H54 (cell line): ENCODE measurements around the gene DENND6B.

Experiments
- DNase-seq: peaks from one replicate; pipeline ENCODE4 v3.0.0; 2011; ENCODE audit warnings: low spot score, mixed read lengths; ENCODE audit not compliant: insufficient read length
- FAIRE-seq: peaks from 3 replicates; lab custom pipeline; 2011; peaks lifted over from hg19 to GRCh38; lab: Jason Lieb, UNC
- POLR2A ChIP-seq: IDR thresholded peaks from 2 replicates; pipeline ENCODE4 v1.6.1; 2011; ENCODE audit warnings: low read depth, mild to moderate bottlenecking, low read length

DENND6B gene

DNA sequence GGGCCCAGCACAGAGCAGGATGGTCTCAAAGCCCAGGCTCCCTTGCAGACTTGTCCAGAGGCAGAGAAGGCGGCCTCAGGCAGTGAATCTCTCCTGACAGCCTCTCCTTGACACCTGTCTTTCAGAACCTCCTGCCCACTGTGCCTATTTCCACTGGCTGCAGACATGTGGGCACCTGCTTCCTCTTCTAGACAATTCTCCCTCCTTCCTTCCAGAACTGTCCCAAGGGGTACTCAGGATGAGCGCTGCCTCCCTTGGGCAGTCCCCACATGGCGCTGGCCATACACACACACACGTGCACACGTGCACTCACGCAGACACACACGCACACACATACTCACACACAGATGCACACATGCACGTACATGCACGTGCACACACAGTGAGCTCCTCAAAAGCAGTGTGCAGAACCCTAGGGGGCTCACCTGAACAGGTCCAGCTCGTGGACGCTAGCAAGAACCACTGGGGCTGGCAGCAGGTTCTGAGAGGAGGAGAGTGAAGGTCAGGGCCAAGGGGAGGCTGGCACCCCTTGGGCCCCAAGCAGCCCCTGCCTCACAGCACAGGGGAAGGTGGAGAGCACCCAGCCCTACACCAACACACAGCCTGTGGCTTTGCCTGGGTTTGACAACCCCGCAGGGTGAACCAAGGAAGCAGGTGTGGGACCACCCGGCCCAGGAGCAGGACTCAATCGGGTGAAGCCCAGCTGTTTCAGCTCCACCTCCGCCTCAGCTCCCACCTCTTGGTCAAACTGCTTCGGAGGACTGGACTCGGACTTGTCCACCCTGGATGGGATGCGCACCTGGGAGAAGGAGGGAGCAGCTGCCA is 11.3 kb downstream of the DENND6B start:
- FAIRE-seq (no peak), DNase-seq (no peak)
- no peak for TF ChIP-seq POLR2A

DNA sequence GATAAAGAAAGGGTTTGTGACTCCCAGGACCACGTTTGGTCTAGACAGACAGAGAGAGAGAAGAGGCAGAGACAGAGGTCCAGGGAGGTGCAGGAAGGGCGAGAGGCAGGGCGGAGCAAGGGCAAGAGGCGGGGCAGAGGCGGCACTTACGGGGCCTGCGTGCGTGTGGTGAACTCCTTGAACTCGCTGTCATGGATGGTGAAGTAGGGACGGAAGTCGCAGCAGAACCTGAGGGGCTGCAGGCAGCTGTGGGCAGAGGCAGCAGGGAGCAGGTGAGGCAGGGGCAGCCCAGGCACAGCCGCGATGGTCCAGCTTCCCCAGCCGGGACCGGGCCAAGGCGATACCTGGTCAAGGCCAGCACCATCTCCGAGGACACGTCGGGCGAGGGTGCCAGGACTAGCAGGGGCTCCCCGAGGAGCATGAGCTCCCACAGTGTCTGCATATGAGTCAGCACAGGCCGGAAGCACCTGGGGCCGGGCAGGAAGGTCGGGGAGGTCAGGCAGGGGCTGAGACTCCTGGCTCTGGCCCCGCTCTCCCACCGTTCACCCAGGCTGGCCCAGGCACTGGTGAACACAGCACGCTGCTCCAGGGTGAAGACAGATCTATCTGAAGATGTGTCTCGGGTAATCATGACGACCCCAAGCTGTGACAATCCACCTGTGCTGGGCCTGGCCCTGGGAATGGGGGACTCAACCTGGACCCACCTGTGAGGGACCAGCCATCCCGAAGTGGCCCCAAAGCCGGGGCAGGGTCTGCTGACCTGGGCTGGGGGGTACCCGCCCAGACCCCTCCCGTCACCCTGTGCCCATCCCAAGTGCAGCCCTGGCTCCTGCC is 12.1 kb downstream of the DENND6B start:
- no peak for TF ChIP-seq POLR2A
- DNase-seq (no peak), FAIRE-seq (no peak)

DNA sequence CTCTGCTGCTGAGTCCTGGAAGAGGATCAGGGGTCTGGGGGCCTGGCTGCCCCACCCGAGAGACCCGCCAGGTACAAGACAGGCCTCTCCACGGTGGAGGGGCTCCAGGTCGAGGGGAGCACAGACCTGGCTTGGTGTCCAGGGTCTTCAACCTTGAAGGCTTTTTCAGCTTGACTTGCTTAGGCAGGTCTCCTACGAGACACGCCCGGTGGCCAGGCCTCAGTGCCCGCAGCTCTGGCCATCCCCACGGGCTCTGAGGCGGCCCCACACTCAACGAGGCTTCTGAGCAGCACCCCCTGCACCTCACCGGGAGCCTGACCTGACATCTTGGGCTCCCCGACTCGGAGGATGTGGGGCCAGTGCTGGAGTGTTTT is 12.7 kb downstream of the DENND6B start:
- FAIRE-seq = no peak
- TF ChIP-seq POLR2A = no peak

DNA sequence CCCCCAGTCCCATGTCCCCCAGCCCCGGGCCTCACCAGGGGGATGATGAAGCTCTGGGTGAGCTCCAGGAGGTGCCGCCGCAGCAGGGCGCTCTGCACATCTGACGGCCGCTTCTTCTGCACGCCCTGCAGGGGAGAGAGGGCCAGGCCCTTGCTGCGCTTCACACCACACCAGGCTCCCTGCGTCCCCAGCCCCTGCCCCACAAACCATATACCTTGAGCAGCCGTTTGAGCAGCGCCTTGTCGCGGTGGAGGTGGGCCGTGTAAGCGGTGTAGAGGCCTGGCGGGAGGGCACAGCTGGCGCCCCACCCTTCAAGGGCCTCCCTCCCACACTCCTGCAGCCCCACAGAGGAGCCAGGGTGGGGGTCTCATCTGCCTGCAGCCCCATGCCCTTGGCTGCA is 13.2 kb downstream of the DENND6B start:
- no peak for DNase-seq
- no peak for FAIRE-seq
- TF ChIP-seq POLR2A = no peak

More for the DNA sequence above, 12.7 kb downstream of the DENND6B start:
- no peak for DNase-seq

DNA sequence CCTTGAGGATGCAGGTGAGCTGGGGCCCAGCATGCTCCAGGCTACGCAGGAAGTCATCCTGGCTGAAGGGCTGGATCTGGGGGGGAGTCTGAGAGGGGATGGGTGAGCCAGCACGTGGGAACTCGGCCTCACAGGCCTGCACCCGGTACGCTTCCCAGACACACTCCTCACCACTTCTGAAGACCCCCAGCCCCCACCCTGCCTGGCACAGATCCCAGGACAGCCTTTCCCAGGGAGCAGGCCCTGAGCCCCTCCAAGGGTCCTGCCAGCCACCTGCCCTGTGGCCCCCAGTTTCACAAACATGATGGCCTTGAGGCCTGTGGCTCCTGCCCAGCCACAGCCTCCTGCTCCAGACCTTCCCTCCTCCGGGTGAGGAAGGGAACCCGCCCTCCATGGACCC is 13.8 kb downstream of the DENND6B start:
- FAIRE-seq = no peak
- no peak for DNase-seq
- TF ChIP-seq POLR2A = no peak

DNA sequence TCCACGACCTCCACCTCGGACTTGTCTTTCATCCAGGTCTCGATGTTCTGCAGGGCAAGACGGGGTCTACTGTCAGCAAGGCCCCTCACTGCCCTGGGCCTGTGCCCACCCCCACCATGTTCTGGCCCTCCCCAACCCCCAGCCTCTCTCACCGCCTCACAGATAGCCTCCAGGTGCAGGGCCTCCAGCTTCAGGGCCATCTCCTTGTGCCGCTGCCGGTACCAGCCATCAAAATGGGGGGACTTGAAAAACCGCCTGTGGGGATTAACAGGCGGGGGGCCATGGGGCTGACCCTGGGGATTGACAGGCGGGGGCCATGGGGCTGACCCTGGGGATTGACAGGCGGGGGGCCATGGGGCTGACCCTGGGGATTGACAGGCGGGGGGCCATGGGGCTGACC is 14.4 kb downstream of the DENND6B start:
- no peak for TF ChIP-seq POLR2A
- no peak for DNase-seq
- no peak for FAIRE-seq

DNA sequence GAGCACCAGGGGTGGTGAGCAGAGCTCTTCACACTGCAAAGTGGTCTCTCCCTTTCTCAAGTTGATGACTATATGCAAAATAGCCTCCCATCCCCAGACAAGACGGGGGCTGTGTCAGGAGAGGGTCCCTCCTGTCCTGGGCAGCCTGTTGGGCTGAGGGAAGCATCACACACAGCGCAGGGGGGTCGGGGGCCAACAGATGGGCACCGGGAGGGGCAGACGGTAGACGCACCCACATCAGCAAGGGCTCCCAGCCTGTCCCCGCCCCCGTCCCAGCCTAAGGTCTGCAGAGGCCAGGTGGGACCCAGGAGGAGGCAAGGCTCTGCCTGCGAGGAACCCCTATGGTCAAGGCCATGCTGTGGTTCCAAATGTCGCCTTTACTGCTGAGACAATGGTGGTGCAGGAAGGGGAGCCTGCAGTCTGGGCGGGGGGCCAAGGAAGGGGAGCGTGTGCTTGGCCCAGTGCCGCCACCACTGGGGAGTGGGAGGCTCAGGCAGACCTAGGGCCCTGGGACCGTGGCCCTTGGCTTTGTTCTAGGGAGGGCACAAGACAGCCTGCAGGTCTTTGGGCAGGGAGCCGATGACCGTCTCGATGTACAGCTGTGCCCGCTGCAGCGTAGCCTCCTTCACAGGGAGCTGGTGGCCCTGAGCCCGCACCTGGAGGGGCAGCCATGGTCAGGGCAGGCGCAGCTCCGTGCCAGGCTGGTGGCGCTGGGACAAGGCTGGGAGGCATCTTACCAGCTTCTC is 15.0 kb downstream of the DENND6B start:
- FAIRE-seq (no peak), DNase-seq (no peak)
- TF ChIP-seq POLR2A = no peak

DNA sequence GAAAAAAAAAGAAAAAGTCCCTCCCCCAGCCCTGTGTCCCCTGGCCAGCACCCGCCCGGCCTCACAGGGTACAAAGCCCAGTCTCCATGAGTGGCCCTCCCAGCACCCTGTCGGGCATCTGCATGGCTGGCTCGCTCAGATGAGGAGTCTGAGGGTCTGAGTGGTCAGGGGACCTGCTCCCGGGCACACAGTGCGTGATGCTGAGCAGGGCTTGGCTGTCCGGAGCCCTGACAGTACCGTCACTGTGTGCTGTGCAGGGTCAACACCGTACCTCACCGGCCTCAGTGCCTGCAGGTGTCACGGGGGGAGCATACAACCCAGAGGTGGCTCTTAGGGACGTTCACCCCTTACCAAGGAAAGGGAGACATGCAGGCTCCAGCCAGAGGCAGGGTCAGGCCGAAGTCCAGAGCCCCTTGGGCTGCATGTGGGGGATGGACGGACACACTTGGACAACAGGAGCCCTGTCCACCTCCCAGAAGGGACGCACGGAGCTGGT is 15.8 kb downstream of the DENND6B start:
- no peak for TF ChIP-seq POLR2A

DNA sequence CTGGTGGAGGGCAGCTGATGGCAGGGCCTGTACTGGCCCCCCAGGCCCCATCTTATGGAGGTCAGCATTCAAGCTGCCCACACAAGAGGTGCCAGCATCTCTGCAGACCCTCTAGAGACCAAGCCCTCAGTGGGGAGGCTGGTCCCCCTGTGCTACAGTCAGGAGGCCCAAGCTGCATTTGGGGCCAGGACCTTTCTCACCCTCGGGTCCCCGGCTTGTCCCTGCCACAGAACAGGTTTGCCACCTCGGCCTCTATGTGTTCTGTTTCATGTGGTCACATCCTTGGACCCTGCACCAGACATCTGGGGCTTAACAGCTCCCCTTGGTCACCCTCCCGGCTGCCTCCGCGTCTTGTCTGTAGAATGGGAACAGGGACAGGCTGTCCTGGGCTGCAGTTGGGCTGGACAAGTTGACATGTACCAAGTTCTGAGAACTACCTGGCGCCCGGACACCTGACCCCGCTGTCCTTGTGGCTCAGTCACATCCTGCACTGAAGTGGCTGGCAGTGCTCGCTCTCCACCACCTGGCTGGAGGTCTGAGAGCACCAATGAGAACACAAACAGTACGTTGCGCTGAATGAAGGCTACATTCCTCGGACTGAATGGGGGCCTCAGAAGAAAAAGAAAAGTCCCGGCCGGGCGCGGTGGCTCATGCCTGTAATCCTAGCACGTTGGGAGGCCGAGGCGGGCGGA is 16.6 kb downstream of the DENND6B start:
- FAIRE-seq = no peak
- DNase-seq = no peak

More for the DNA sequence above, 15.8 kb downstream of the DENND6B start:
- DNase-seq = no peak
- FAIRE-seq = no peak

DNA sequence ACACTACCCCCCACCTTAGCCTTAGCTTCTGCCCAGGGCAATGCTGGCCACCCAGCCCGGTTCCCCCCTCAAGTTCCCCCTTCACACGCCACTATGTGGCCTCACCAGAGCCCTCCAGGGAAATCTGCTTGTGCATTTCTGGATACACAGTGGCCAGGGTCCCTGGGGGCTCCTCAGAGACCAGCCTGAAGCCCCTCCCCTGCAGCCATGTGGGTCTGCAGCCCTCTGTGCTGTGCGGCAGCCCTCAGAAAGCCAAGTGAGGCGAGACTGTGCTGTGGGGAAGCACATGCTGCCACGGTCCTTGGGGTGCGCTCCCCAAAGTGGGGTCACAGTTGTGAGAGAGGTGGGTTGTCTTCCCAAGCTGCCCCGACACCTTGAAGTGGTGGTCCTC is 17.2 kb downstream of the DENND6B start:
- DNase-seq = no peak
- no peak for FAIRE-seq
- TF ChIP-seq POLR2A = no peak

More for the DNA sequence above, 16.6 kb downstream of the DENND6B start:
- no peak for TF ChIP-seq POLR2A

DNA sequence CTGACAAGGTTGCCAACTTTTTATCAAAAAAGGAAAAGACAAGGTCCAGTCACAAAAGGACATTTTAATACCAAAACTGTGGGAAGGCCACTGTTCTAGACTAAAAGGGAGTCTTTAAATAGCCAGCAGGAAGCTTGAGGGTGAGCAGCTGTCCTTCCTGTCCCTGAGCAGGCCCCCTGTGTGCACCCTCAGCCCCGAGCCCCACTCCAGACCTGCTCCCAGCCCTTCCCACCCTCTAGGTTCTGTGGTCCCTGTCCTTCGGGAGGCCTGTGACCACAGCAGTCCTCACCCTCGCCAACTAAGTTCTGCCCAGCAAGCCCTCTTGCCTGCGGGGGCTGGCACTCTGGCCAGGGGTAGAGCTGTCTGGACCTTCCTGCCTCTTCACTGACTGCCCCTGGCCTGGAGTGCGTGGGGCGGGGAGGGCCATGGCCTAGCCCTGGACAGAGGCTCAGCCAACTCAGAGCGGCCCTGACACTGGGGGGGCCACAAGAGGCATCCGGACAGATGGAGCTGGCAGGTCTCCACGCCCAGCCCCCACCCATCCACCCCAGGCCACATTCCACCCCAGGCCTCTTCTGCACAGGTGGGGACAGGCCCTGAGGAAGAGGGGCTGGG is 17.7 kb downstream of the DENND6B start:
- DNase-seq = no peak
- no peak for TF ChIP-seq POLR2A
- no peak for FAIRE-seq

DNA sequence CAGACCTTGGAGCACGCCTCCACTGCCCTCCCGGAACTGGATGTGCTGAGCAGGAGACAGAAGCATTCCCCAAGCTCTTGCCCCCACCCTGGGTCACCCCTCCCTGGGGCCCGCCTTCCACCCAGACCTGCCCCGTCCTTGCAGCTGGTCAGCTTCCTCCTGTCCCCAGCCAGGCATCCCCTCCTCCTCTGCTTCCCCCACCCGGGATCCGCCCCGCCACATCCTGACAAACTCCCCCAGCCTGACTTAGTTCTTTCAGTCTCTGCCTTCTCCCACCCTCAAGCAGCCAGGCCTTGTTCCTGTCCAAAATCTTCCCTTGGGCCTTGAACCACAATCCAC is 18.2 kb downstream of the DENND6B start:
- FAIRE-seq (no peak), DNase-seq (no peak)
- 0 out of 2 replicates have a peak, but pooled peaks have one; percentile 36 for TF ChIP-seq POLR2A
